ENCODE data around the gene DGKI. TPM values are rescaled to one million over a fixed set of nuclear protein-coding genes. Genes with fewer than 3 reads are reported as not detected.

The DGKI gene
- total RNA-seq, 1 experiment from 2014 or later: 0.39 TPM

GRCh38 chr7:137546009-137546408 lies 300.8 kb downstream of the DGKI start:
- no peak for DNase-seq (ENCODE audit: low spot score)
- TF ChIP-seq CTCF (conservative IDR thresholded peaks at IDR 0.05; ENCODE audit: low read depth, low read length) (no peak), EZH2 (IDR thresholded peaks at IDR 0.05; ENCODE audit: borderline replicate concordance, low read depth, low read length, poor library complexity, severe bottlenecking) (no peak)
- Histone ChIP-seq H3K4me3 (ENCODE audit: low read depth, low read length, poor library complexity, severe bottlenecking) (no peak overlapping the region), H3K27me3 (replicated peaks; ENCODE audit: insufficient read depth, low read depth, low read length, poor library complexity) (no peaks in the 10 kb centered on the region), H3K27ac (ENCODE audit: low read depth, low read length, poor library complexity, severe bottlenecking) (no peak overlapping the region), H3K4me1 (ENCODE audit: insufficient read depth, low read length, poor library complexity, severe bottlenecking) (no peaks in the 10 kb centered on the region), H3K9me3 (ENCODE audit: low read depth, low read length, poor library complexity, severe bottlenecking) (no peaks in the 10 kb centered on the region), H3K36me3 (ENCODE audit: insufficient read depth, low read length, poor library complexity, severe bottlenecking) (no peaks in the 10 kb centered on the region)
- ChIA-PET POLR2A (ENCODE audit: low non-redundant PET) (no interaction called here), CTCF (no interaction called here)
- no TSS peak for BruUV-seq (replicated peaks)
- intact Hi-C loops (cut with micrococcal nuclease; ENCODE audit: unreplicated experiment): no loop called here

GRCh38 chr7:137545059-137545716 lies 301.6 kb downstream of the DGKI start:
- TF ChIP-seq EZH2 (IDR thresholded peaks at IDR 0.05; ENCODE audit: borderline replicate concordance, low read depth, low read length, poor library complexity, severe bottlenecking): no peak
- TF ChIP-seq CTCF (conservative IDR thresholded peaks at IDR 0.05; ENCODE audit: low read depth, low read length): no peak
- no peak for DNase-seq (ENCODE audit: low spot score)

GRCh38 chr7:137544453-137545058 lies 302.2 kb downstream of the DGKI start:
- Histone ChIP-seq H3K36me3 (ENCODE audit: insufficient read depth, low read length, poor library complexity, severe bottlenecking) (no peaks in the 10 kb centered on the region), H3K27ac (ENCODE audit: low read depth, low read length, poor library complexity, severe bottlenecking) (no peak overlapping the region), H3K4me3 (ENCODE audit: low read depth, low read length, poor library complexity, severe bottlenecking) (no peak overlapping the region), H3K27me3 (replicated peaks; ENCODE audit: insufficient read depth, low read depth, low read length, poor library complexity) (no peaks in the 10 kb centered on the region), H3K4me1 (ENCODE audit: insufficient read depth, low read length, poor library complexity, severe bottlenecking) (no peaks in the 10 kb centered on the region), H3K9me3 (ENCODE audit: low read depth, low read length, poor library complexity, severe bottlenecking) (no peaks in the 10 kb centered on the region)
- ChIA-PET CTCF (no interaction called here), POLR2A (ENCODE audit: low non-redundant PET) (no interaction called here)
- BruUV-seq (replicated peaks): no TSS peak
- intact Hi-C loops (cut with micrococcal nuclease; ENCODE audit: unreplicated experiment): no loop called here
- TF ChIP-seq EZH2 (IDR thresholded peaks at IDR 0.05; ENCODE audit: borderline replicate concordance, low read depth, low read length, poor library complexity, severe bottlenecking) (no peak), CTCF (conservative IDR thresholded peaks at IDR 0.05; ENCODE audit: low read depth, low read length) (no peak)
- no peak for DNase-seq (ENCODE audit: low spot score)

More at GRCh38 chr7:137545059-137545716, 301.6 kb downstream of the DGKI start:
- H3K4me1 ChIP-seq (ENCODE audit: insufficient read depth, low read length, poor library complexity, severe bottlenecking): no peaks in the 10 kb centered on the region
- H3K9me3 ChIP-seq (ENCODE audit: low read depth, low read length, poor library complexity, severe bottlenecking): no peaks in the 10 kb centered on the region
- ChIA-PET POLR2A (ENCODE audit: low non-redundant PET) (no interaction called here), CTCF (no interaction called here)
- no peaks in the 10 kb centered on the region for H3K27me3 ChIP-seq (replicated peaks; ENCODE audit: insufficient read depth, low read depth, low read length, poor library complexity)
- H3K36me3 ChIP-seq (ENCODE audit: insufficient read depth, low read length, poor library complexity, severe bottlenecking): no peaks in the 10 kb centered on the region
- H3K27ac ChIP-seq (ENCODE audit: low read depth, low read length, poor library complexity, severe bottlenecking): no peak overlapping the region
- H3K4me3 ChIP-seq (ENCODE audit: low read depth, low read length, poor library complexity, severe bottlenecking): no peak overlapping the region
- intact Hi-C loops (cut with micrococcal nuclease; ENCODE audit: unreplicated experiment): no loop called here
- BruUV-seq (replicated peaks): no TSS peak
